HG02981 (cell line): ENCODE results near the gene FKBP11.
"Not testable (repeated sequence)": the region's sequence is repeated elsewhere in the genome, so short reads cannot be mapped to it uniquely, and the experiment has no call there.

Source experiments
- ATAC-seq: cut with Tn5 transposase; IDR thresholded peaks from one replicate; pipeline ENCODE4 v1.9.1; 2021; ENCODE audit warnings: mild to moderate bottlenecking, moderate library complexity; ENCODE audit not compliant: unreplicated experiment

The FKBP11 gene

GRCh38 chr12:48917857-48918537, 7.3 kb downstream of the FKBP11 start:
- no peak for ATAC-seq

- no peak for ATAC-seq
Measured at GRCh38 chr12:48910196-48910595, 15.1 kb downstream of the FKBP11 start.

- not testable (repeated sequence) for ATAC-seq
Measured at GRCh38 chr12:48909698-48910097, 15.6 kb downstream of the FKBP11 start.

- ATAC-seq = no peak
Measured at GRCh38 chr12:48907245-48907644, 18.0 kb downstream of the FKBP11 start.

- peak; percentile 94 for ATAC-seq
Measured at GRCh38 chr12:48903982-48904411, 21.3 kb downstream of the FKBP11 start.

GRCh38 chr12:48903363-48903981, 21.8 kb downstream of the FKBP11 start:
- ATAC-seq = no peak

- no peak for ATAC-seq
Measured at GRCh38 chr12:48901278-48901677, 24.0 kb downstream of the FKBP11 start.

GRCh38 chr12:48899651-48900050, 25.6 kb downstream of the FKBP11 start:
- no peak for ATAC-seq

- ATAC-seq = no peak
Measured at GRCh38 chr12:48894271-48894670, 31.0 kb downstream of the FKBP11 start.

GRCh38 chr12:48890657-48891418, 34.5 kb downstream of the FKBP11 start:
- no peak for ATAC-seq

GRCh38 chr12:48889679-48890078, 35.6 kb downstream of the FKBP11 start:
- ATAC-seq = no peak

GRCh38 chr12:48883305-48884161, 41.8 kb downstream of the FKBP11 start:
- no peak for ATAC-seq

- no peak for ATAC-seq
Measured at GRCh38 chr12:48882972-48883304, 42.4 kb downstream of the FKBP11 start.

- ATAC-seq = no peak
Measured at GRCh38 chr12:48882315-48882687, 43.0 kb downstream of the FKBP11 start.

GRCh38 chr12:48881686-48882314, 43.5 kb downstream of the FKBP11 start:
- ATAC-seq = no peak

- ATAC-seq = no peak
Measured at GRCh38 chr12:48880647-48881046, 44.6 kb downstream of the FKBP11 start.

GRCh38 chr12:48878548-48878947, 46.7 kb downstream of the FKBP11 start:
- ATAC-seq = no peak

- ATAC-seq = no peak
Measured at GRCh38 chr12:48875944-48876515, 49.3 kb downstream of the FKBP11 start.

GRCh38 chr12:48873534-48873933, 51.8 kb downstream of the FKBP11 start:
- ATAC-seq = not testable (repeated sequence)

GRCh38 chr12:48873096-48873495, 52.2 kb downstream of the FKBP11 start:
- no peak for ATAC-seq
